Stimulated activated CD4-positive, alpha-beta T cell treated with anti-CD3 and anti-CD28 coated beads, Interleukin-4, amount 100 ng/mL, for 48 hours (primary cell): Measurements from ENCODE around the gene ALDH1A2.

Experiments
- DNase-seq, 2 donors: peaks; one replicate each; pipeline ENCODE4 v3.0.0-alpha.2; 2020; ENCODE audit warnings: low read depth in 2 of 2

Gene ALDH1A2

DNA sequence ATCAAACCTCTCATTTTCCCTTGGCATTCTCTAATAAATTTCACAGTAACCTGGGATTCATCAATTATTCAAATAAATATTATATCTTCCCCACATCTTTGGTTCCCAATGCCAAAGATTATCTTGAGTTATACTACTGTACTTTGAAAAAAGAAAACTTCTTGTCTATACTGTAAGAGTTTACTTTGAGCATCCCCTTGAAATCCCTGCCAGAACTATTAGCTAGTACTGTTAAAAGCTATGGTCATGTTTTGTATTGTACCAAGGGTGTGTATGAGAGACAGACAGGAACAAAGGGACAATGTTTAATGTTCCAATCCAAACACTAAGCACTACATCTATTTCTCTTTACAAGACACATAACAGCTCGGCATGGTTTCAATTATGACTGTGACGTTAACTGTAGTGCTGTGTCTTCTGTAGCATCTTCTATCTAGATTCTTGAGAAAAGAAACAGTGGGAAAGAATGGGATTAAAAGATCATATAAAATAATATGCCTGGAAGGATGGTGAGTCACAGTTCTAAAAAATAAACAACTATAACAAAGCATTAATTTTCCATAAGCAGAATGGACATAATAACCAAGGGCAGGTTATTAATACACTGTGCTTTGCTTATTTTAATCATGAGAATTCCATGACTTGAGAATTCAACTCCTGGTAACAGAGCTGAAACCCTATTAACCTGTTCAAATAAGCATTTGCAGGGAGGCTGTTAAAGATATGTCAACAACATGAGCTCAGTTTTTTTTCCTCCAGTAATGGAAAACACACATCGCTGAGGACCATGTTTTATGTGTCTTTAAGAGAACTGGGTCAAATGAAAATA lies 71.1 kb downstream of the ALDH1A2 start:
- DNase-seq = no peak

GRCh38 chr15:57993409-57994145 lies 71.9 kb downstream of the ALDH1A2 start:
- no peak for DNase-seq

DNA sequence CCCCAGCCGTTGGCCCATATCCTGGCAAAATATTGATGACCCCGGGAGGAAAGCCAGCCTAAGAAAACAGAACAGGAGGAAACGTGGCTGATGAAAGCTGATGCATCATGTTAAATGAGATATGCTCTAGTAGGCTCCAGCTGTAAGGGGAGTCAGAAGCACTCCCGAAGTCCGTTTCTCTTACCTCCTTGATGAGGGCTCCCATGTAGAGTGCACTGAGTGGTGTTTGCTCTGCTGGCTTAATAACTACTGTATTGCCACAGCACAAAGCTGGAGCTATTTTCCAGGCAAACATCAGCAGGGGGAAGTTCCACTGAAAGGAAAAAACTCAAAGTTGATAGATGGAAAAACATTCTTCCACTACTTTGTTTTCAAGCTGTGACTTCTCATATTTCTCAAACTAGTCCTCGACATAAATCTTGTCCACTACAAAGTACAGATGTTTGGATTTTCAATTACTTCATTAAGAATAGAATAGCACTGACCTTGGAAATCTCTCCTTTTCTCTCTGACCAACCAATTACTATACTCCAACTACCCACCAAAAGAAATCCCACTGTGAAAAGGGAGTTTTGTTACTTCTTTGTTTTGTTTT lies 72.7 kb downstream of the ALDH1A2 start:
- no peak for DNase-seq

DNA sequence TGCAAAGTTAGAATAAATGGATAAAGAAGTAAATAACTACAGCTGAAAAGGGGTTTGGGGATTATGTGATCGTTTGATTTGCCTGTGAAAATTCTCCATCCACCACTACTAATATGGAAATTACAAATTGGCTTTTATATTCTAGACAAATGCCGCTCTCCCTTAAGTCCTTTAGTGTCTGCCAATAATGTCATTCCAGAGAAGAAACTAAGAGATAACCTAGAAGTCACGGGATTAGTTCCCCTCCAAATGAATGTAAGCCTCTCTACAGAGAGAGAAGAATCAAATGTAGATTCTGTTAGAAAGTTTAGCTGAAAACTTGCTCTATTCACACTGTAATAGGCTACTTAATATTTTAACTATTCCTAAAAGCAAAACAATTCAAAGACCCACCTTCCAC lies 92.0 kb downstream of the ALDH1A2 start:
- DNase-seq = no peak

DNA sequence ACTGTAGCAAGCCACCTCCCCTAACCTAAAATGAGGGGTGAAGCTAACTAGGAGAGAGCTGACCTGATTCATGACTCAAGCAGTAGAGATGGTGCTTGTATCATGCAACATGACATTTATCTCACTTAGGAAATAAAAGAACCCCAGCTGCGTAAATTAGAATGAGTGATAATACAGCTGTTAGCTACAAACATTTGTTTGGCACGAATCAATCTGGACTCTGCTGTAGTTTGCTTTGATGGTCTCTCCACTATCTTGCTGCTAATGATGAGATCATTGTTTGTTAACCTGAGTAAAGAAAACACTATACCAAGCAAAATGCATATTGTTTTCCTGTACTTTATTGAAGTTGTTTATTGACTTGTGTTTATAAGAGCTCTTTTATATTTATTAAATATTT lies 92.6 kb downstream of the ALDH1A2 start:
- DNase-seq = no peak

GRCh38 chr15:57969996-57970395 lies 95.5 kb downstream of the ALDH1A2 start:
- DNase-seq = no peak

DNA sequence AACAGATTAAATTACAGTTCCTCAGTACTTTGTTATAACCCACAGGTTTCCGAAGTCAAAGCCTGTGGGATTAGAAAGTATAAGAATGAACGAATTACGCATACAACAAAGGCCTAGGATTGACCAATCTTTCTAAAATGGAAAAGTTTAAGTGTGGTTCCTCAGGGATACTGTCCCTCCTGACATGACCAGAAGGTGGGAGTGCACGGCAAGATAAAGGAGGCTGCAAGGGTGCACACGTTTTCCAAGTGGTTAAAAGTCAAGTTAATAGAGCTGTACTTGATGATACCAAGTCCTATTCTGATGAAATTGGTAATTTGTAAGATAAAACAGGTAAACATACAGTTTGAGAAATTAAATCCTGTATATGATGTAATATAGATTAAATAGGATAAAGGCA lies 96.2 kb downstream of the ALDH1A2 start:
- no peak for DNase-seq

DNA sequence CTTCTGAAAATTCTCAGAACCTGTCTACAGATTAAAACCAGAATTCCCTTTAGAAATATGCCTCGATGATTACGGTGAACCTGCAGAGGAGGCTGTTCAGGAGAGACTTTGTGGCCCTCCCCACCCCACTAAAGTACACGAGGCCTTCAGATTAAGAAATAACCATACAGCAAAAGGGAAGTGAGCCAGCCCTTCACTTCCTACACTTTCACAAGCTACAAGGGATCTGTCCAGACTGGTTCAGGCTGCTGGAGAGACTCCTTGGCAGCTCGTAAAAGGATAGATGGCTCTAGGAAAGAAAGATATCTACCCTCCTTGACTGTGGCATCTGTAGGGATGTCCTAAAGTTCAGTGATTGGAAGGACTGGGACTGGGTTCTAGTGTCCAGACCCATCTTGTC lies 102.6 kb downstream of the ALDH1A2 start:
- no peak for DNase-seq

- DNase-seq = no peak
These were observed 103.6 kb downstream of the ALDH1A2 start for GRCh38 chr15:57961919-57962318.

GRCh38 chr15:57957113-57957512 lies 108.4 kb downstream of the ALDH1A2 start:
- DNase-seq = no peak

DNA sequence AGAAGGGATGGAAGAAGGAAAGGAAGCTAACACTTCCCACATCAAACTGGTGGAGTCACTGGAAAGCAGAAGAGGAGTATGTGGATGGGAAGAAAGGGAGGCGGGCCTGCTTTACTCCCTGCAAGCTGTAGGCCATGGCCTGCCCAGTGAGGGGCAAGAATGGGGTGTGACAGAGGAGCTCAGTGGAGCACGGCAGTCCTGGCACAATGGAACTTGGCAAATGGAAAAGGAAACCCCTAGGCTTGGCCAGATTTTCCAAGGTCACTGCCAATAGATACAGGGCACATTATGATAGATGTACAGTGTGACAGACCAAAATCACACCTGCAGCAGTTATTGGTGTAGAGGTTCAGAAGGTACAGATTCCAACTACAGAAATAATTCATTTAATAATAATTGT lies 111.6 kb downstream of the ALDH1A2 start:
- no peak for DNase-seq

GRCh38 chr15:57951328-57951932 lies 114.1 kb downstream of the ALDH1A2 start:
- DNase-seq = no peak

DNA sequence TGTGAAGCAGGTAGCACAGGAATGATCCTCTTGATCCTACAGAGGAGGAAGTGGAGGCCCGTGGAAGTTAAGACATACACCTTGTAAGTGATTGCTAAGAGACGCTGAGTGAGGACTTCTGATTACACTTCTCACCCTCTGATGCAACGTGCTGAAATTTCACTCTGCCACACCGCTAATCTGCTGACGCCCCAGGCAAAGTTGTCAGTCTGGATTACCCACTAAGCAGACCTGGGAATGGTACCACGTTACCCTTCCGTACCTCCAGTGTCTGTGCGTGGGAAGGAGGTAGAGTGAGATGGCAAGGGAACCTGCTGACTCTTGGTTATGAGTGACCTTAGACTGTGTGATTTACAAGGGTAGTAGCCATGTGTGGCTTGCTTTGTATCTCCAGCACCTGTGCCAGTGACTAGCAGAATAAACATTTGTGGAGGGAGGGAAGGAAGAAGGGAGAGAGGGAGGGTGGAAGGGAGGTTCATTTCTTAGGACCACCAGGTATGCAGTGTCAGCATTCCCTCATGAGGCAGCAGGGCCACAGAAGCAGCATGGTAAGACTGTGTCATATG lies 115.0 kb downstream of the ALDH1A2 start:
- no peak for DNase-seq

DNA sequence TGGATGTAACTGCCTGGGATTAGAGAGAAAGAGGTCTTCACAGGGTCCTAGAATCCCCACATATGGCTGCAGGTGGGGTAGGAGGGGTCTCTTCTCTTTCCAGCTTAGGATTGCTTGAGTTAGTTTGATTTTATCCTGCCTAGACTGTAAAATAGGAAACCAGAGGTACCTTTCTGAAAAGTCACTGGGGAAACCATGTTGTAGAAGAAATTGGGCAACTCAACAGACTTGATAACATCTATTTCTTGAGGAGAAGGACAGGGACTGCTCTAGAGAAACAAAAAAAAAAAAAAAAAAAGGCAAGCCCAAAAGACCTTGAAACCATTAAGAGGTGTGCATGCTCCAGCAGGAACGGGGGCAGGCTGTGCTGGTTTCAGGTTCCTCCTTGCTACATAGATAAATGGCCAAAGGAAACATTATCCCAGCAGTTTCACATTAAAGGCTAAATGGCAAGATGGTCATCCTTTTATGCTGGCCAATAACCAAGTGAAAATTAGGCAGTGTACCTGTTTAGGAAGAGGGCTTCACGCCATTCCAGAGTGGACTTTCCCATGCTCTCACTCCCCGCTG lies 116.1 kb downstream of the ALDH1A2 start:
- no peak for DNase-seq

DNA sequence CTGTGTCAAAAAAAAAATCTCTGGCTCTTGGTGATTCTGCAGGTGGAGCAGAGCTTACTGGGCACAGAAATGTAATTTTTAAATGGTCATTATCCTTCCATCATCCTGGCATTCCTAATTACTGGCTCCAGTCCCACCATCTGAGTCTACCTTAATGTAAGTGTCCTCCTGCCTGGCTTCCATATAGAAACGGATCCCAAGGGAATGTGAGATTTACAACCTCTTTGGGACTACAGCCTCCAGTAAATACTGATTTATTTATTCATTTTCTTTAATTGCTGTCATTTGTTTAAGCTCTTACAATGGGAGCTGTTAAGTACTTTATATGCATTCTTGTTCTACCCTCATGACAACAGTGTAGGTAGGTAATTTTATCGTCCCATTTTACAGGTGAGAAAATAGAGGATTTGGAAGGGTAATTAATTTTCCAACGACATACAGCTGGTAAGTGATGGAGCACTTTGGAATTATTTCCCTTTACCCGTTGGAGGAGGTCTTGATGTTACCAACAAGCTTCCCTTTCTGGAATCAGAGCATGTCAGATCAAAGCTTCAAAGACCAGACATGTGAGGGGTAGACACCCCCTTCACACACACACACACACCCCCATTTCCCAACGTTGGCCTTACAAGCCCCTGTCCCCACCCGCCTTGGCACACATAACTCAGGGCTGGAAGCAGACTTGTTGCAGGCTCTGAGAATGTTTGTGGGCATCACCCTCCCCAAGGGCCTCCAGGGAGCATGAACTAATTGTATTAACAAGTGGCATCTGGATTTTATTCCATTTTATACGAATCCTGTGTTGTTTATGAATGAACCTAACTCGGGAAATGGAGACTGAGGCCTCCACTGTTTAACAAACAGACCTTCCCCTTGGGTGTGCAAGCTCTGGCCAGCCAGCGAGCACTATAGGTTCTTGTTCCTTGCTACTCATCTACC lies 116.9 kb downstream of the ALDH1A2 start:
- DNase-seq = no peak

- DNase-seq = no peak
These were observed 117.7 kb downstream of the ALDH1A2 start for GRCh38 chr15:57947781-57948180.

DNA sequence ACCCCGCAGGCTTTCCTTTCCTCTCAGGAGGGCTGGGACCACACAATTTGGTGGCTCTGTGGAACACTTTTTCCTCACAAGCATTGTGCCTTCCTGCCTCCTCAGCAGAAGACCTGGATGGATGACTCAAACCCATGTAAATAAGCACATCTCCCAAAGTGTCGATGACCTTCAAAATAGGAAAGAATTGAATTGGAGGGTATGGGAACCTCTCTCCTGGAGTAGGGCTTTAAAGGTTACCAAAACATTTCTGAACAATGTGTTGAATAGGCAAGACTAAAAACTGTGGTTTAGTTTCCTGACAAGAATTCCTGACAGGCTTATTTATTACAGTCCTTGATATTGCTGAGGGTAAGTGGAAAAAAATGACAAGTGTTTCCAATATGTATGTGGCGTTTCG lies 118.2 kb downstream of the ALDH1A2 start:
- no peak for DNase-seq

DNA sequence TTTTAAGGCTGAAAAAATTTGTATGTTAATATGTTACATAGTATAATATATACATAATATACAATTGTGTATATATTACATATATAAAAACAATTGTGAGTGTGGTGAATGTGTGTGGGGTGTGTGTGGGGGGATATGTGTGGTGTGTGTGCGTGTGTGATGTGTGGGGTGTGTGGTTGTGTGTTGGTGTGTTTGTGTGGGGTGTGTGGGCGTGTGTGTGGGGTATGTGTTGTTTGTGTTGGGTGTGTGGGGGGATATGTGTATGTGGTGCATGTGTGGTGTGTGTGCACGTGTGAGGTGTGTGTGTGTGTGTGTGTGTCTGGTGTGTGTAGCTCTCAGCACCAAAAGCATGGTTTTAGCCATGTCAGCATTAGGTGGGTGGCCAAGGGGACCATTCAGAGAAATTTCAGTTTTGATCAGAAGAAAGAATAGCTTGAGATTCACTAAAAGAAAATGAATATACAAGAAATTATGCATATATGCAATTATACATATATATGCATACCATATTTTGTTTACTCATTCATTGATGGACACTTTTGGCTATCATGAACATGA lies 118.9 kb downstream of the ALDH1A2 start:
- DNase-seq = no peak

DNA sequence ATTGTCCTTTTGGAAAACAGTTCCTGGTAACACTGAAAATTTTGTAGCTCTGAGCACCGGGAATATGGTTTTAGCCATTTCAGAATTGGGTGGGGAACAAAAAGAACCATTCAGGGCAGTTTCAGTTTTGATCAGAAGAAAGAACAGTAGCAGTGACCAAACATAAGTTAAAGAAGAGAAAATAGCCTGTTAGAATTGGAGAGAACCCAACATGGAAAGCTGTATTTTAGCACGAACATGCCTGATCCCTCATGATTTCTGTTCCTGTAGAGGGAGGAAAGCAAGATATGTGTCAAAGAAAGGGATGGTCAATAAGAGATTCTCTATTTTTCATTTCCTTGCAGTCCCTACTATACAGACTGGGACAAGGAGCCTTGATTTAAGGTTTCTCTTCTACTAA lies 119.9 kb downstream of the ALDH1A2 start:
- DNase-seq = no peak

DNA sequence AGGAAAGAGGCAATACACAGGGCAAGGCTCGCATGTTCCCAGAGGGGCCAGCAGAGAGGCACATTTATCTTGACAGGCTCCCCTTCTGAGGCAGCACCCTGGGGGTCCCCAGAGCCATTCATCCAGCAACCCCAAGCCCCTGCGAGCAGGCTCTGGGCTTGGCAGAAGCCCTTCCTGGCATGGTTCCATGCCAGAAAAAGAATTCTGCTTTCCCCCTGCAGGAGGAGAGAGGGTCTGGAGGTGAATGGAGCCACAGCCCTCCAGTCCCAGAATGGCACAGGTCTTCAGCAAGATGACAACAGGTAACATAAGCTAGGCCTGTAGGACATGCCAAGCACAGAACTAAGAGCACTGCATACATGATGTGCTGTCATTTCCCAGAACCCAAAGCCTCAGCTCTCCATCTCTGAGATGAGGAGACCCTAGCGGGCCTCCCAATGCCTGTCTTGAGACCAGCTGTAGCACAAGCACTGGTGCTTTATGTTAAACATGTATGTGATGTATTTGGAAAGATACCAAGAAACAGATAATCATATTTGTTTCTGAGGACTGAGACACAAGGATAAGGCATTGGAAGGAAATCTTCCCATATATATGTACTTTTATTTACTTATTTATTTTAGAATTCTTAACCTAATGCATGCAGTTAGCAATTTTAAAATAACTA lies 121.6 kb downstream of the ALDH1A2 start:
- DNase-seq = no peak
